Mammary epithelial cell (primary cell): ENCODE results near the gene DPYSL3.

ENCODE experiments used
- CTCF ChIP-seq, 2 donors: IDR thresholded peaks in 1 of 2; conservative IDR thresholded peaks in 1 of 2; 2 replicates each; pipeline ENCODE4 v1.5.1; 2011 to 2012; ENCODE audit warnings: inconsistent platforms in 2 of 2, low read length in 2 of 2, mild to moderate bottlenecking in 2 of 2, control low read depth in 1 of 2, low read depth in 1 of 2; ENCODE audit not compliant: insufficient read depth in 1 of 2; ENCODE audit errors: extremely low read depth in 1 of 2
- EZH2 ChIP-seq: IDR thresholded peaks from 2 replicates; pipeline ENCODE4 v1.6.1; 2012; ENCODE audit warnings: low read length, inconsistent platforms, borderline replicate concordance

GRCh38 chr5:147472664-147473475 lies 37.0 kb downstream of the DPYSL3 start:
- TF ChIP-seq EZH2 (no peak), CTCF (conservative IDR thresholded peaks at IDR 0.05 in 1 of 2, IDR thresholded peaks at IDR 0.05 in 1 of 2; ENCODE audit: extremely low read depth in 1 of 2, insufficient read depth in 1 of 2, low read depth in 1 of 2, low read length in 2 of 2) (no peak)
